Cortex of kidney (tissue), 1 donor: Measurements from ENCODE around the gene POLD4.
A peak's percentile ranks its signal among the peaks of the same experiment; 100 is the strongest.
"Not testable (repeated sequence)": the region's sequence is repeated elsewhere in the genome, so short reads cannot be mapped to it uniquely, and the experiment has no call there.

Experiments
- DNase-seq: peaks from one replicate; lab custom pipeline; 2025; lab: John Stamatoyannopoulos, UW

Gene POLD4

DNA sequence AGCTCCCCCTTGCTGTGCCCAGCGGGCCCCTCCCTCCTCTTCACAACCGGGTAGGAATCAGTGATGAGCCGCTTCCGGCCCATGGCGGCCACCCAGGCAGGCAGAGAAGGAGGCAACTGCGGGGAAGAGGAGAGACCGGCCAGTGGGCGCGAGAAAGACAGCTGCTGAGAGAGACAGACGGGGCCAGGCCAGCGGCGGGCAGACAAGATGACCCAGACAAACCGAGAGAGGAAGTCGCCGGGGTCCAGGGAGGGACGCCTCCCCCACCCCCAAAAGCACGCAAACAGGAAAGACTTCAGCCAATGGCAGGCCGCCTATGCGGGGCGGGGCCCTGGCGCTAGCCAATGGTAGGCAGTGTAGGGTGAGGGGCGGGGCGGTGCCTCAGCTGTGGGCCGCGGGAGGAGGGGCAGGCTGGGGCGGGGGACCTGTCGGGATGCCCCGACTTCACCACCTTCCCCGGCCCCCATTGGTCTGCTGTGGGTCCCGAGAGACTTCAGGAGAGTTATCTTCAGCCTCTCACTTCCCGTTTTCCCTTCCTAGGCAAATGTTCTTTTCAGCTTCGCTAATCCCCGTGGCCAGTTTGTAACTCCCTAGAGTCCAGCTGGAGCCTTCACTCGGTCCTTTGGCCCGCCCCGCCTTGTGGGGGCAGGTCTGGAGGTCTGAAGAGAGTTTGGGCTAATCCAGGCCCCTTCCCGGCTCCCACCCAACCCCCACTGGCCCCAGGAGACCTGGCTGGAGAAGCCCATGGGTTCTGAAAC lies at the start of gene POLD4:
Gene POLD4 (minus strand): TSS at position 230 of the 758 bp plus-strand sequence. CDS start 147 bp downstream, at position 83.
- no peak for DNase-seq

- DNase-seq: not testable (repeated sequence)
Measured at GRCh38 chr11:67403085-67403484, 49.7 kb upstream of the POLD4 start.

- not testable (repeated sequence) for DNase-seq
Measured at GRCh38 chr11:67402192-67402839, 49.0 kb upstream of the POLD4 start.

DNA sequence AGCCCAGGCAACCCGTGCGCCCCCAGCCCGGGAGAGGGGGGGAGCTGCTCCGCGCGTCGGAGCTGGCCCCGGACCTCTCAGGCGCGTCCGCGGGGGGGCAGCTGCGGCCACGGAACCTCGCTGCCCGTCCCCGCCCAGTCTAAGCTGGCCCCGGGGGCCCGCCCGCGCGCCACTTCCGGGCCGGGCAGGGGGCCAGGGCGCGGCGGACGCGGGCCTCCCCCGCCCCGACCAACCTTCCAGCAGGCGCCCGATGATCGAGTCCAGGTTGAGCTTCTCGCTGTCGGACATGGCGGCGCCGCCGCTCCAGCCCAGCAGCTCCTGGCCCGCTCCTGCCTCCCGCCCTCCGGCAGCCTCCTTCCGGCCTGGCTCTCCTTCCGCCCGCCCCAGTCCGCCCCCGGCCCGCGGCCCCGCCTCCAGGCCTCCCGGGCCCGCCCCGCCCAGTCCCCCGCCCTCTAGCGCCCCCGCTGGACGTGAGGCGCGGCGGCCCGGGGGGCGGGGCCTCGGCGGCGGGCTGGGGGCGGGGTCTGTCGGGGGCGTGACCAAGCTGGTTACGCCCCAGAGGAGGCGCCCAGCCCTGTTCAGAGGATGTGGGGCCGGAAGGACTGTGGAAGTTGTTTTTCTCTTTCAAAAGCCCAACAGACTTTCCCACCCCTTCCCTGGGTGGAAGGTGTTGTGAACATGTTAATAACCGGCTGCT lies 48.3 kb upstream of the POLD4 start, which contains the start of gene PPP1CA:
Gene PPP1CA (minus strand): TSS at position 364 of the 697 bp plus-strand sequence. CDS start 76 bp downstream, at position 288.
- DNase-seq: peak; percentile 61

- no peak for DNase-seq
Measured at GRCh38 chr11:67400942-67401494, 47.7 kb upstream of the POLD4 start.

DNA sequence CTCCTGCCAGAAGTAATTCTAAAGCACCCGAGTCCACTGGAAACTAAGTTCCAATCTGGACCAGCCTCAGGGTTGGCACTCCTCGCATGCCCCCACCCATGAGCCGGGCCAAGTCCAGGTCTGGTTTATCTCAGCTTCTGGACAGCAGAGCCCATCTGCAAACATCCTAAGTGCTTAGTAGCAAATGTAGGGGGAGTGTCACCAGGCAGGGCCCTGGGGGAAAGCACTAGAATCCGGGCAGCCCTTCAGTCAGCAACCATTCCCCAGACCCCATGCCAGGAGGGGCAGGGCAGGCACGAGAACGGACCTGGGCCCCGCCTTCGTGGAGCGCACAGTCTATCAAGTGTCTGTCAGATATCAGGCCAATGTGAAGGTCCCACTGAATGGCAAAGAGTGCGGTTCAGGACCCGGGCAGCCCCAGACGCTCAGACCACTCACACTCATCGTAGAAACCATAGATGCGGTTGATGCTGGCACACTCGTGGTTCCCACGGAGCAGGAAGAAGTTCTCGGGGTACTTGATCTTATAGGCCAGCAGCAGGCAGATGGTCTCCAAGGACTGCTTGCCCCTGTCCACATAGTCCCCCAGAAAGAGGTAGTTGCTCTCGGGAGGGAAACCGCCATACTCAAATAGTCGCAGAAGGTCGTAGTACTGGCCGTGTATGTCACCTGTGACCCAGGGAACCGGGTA lies 47.0 kb upstream of the POLD4 start:
- DNase-seq: no peak

GRCh38 chr11:67398661-67399563 lies 45.6 kb upstream of the POLD4 start:
- DNase-seq: no peak

GRCh38 chr11:67397986-67398660 lies 44.8 kb upstream of the POLD4 start:
- no peak for DNase-seq

- no peak for DNase-seq
Measured at GRCh38 chr11:67397536-67397935, 44.2 kb upstream of the POLD4 start.

DNA sequence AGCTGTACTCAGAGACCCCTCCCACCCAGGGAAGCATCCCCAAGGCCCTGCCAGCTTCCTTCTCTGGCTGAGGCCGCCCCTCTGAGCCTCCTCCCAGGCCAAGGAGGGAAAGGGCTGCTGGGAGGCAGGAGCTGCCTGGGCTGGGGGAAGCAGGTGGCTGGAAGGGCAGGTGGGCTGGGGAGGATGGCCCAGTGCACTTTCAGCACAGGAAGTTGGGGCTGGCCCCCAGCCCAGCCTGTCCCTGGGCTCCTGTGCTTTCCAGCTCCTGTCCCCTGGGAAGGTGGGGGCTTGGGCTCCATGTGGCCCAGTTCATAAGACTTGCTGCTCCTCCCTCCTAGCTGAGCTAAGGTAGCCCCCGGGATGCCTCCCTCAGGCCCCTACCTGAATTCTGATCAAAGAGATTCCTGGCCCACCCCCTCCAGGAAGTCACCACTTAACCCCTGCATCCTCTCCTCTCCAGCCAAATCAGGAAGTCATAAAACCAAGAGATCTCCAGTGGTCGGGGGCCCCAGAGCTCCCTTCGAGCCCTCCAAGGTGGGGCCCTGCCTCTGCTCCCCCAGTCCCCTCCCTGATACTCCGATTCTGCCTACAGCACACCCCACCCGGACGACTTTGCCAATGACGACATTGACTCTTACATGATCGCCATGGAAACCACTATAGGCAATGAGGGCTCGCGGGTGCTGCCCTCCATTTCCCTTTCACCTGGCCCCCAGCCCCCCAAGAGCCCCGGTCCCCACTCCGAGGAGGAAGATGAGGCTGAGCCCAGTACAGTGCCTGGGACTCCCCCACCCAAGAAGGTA lies 43.4 kb upstream of the POLD4 start:
- no peak for DNase-seq

DNA sequence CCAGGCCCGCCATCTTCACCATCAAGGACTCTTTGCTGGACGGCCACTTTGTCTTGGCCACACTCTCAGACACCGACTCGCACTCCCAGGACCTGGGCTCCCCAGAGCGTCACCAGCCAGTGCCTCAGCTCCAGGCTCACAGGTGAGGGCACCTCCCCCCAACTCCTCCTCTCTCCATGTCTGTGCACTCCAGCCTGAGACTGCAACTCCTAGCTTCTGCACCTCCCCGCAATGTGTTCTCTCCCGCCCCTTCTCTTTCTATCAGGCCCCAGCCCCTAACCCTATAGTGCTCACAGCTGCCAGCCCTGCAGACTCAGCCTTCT lies 42.9 kb upstream of the POLD4 start:
- no peak for DNase-seq

DNA sequence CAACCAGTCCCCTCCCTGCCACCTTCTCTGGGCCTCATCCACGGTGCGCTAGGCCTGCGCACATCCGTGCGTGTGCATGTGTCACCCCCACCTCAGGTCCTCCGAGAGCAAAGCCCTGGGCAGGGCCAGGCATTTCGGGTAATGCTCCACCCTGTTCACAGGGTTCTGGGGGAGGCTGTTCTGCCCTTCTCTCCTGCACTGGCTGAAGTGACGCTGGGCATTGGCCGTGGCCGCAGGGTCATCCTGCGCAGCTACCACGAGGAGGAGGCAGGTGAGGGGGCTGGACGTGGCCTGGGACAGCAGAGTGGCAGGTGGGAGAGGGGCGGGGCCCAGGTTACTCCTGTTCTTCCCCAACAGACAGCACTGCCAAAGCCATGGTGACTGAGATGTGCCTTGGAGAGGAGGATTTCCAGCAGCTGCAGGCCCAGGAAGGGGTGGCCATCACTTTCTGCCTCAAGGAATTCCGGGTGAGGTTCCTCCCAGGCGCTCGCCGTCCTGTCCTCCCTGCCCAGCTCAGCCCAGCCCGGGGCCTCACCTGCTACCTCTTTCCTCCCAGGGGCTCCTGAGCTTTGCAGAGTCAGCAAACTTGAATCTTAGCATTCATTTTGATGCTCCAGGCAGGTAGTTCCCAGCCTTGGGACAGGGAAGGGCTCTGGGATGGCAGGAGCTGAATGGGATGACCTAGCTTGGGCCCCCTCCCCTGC lies 42.4 kb upstream of the POLD4 start:
- no peak for DNase-seq

DNA sequence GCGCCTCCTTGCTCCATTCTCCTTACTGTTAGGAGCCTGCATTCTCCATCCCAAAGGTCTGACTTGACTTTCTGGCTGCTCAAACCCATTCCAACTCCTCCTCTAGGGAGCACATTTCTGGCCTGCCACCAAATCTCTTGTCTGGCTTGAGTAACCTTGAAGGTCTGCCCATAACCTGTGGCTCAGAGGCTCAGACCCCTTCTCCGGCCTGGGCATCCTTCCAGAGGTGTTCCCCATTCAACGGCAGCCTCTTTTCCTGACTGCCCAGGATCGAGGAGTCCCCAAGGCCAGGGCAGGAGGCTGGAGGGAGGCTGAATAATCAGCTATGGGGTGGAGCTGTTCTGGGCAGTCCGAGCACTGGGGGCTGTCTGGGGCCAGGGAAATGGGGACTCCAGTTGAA lies 40.6 kb upstream of the POLD4 start:
- no peak for DNase-seq

GRCh38 chr11:67393437-67393836 lies 40.1 kb upstream of the POLD4 start:
- DNase-seq: no peak

DNA sequence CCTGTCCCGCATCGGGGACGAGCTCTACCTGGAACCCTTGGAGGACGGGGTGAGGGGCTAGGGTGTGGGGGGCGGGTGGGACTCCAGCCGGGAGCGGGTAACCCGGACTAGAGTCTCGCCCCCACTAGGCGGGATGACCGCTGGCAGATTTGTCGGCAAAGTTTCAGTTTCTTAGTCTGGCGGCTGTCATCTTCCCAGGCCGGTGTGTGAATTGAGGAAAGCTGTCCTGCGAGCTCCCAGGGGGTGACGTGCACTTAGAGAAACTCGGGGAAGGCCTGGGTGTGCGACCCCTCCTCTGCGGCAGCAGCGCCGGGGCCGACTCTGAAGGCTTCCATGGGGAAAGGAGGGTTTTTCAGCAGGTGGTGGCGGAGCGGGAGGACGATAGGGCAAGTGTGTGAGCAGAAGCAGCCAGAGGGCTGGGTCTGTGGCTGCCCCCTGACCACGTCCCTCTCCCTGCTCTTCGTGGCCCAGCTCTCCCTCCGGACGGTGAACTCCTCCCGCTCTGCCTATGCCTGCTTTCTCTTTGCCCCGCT lies 38.9 kb upstream of the POLD4 start:
- DNase-seq: no peak

DNA sequence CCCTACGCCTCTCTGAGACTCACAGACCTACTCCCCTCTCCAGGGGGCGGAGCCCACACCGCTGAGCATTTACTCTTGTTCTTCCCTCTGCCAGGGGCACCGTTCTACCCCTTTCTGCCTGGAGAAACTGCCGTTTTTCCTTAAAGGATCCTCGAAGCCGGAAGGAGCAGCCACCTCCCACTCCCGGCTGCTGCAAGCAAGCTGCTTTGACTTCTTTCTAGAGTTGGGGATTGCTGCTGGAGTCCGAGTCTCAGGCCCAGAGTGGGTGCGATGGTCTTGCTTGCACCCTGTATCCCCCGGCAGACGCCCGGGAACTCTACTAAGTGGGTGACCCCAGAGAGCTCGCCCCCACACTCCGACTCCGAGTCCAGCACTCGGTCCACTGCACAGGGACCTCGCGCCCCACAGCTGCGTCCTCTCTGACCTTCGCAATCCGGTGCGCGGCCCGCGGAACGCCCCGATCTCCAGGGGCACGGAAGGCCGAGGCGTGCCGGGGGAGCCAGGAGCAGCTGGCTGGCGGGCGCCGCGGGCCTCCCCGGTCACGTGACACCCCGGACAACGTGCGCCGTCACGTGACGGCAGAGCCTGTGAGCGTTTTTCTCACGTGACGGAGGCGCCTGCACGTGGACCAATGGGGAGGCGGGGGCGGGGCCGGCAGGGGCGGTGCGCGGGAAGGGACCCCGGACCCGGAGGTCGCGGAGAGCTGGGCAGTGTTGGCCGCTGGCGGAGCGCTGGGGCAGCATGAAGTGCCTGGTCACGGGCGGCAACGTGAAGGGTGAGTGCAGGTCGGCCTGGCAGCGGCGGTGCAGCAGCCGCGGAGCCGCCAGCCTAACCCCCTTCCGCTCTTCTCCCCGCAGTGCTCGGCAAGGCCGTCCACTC lies 38.2 kb upstream of the POLD4 start, which contains the start of gene RAD9A:
Gene RAD9A (plus strand): TSS at position 683 of the 879 bp plus-strand sequence. CDS start 59 bp downstream, at position 742.
- no peak for DNase-seq

DNA sequence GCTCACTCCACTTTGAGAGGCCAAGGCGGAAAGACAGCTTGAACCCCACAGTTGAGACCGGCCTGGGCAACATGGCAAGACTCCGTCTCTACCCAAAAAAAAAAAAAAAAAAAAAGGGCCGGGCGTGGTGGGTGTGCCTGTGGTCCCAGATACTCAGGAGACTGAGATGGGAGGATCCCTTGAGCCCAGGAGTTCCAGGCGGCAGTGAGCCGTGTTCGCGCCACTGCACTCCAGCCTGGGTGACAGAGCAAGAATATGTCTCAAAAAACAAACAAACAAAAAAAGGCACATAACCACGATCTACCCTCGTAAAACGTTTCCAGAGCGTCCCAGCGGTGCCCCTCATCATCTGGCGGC lies 37.6 kb upstream of the POLD4 start:
- DNase-seq: no peak

DNA sequence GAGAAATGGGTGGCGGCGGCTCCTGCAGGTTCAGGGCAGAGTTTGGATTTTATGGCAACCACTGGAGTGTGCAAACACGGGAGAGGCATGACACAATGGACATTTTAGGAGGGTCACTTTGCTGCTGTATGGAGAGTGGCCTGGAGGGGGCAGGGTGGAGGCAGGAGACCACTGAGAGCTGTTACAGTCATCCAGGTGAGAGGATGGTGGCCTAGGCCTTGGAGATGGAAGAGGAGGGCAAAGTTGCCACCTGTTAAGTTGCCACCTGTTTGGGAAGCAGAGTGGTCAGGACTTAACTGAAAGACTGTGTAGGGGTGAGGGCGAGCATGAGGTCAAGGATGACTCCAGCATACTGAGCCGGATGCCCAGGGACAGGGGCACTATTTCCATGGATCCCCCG lies 36.1 kb upstream of the POLD4 start:
- DNase-seq: no peak
